Endothelial cell (in vitro differentiated cells): Measurements from ENCODE around the gene TSPAN9. TPM values are rescaled to one million over a fixed set of nuclear protein-coding genes. Genes with fewer than 3 reads are reported as not detected.

ENCODE experiments used
- DNase-seq: peaks from one replicate; pipeline ENCODE4 v3.0.0; 2021; ENCODE audit warnings: low spot score
- H3K27ac Mint-ChIP-seq: one replicate; pipeline ENCODE4 v1.8.0; 2021; ENCODE audit warnings: mixed read lengths, inconsistent platforms; ENCODE audit not compliant: unreplicated experiment
- H3K27me3 Mint-ChIP-seq: one replicate; pipeline ENCODE4 v1.8.0; 2021; ENCODE audit warnings: mild to moderate bottlenecking, moderate library complexity, mixed read lengths, inconsistent platforms; ENCODE audit not compliant: unreplicated experiment
- H3K36me3 Mint-ChIP-seq: one replicate; pipeline ENCODE4 v1.8.0; 2021; ENCODE audit warnings: mild to moderate bottlenecking, low read depth, mixed read lengths, inconsistent platforms; ENCODE audit not compliant: unreplicated experiment
- H3K4me1 Mint-ChIP-seq: one replicate; pipeline ENCODE4 v1.8.0; 2021; ENCODE audit warnings: mild to moderate bottlenecking, mixed read lengths, inconsistent platforms; ENCODE audit not compliant: unreplicated experiment
- H3K4me3 Mint-ChIP-seq: one replicate; pipeline ENCODE4 v1.8.0; 2021; ENCODE audit warnings: mild to moderate bottlenecking, mixed read lengths, inconsistent platforms; ENCODE audit not compliant: unreplicated experiment
- H3K9me3 Mint-ChIP-seq: one replicate; pipeline ENCODE4 v1.8.0; 2021; ENCODE audit warnings: mixed read lengths, inconsistent platforms; ENCODE audit not compliant: unreplicated experiment
- CTCF ChIP-seq: fragments of 200-600 bp; sonication (generic); IDR thresholded peaks from one replicate; pipeline ENCODE4 v1.5.0; 2021; ENCODE audit warnings: antibody characterized with exemption; ENCODE audit not compliant: unreplicated experiment
- total RNA-seq: library from RNA; stranded (reverse); fragmentation: NEBNext Ultra II Directional; extraction: Animal tissue kit (Norgen Biotek cat#: 25700); gene quantifications from one replicate; pipeline ENCODE4 v1.2.1, GENCODE V29; 2021; ENCODE audit not compliant: unreplicated experiment

Gene TSPAN9
- total RNA-seq, 1 donor from 2014 or later, result 116 TPM

GRCh38 chr12:3046441-3047200 is 30.6 kb upstream of the TSPAN9 start:
- Mint-ChIP-seq H3K9me3 (no peaks in the 10 kb centered on the region), H3K27me3 (peaks cover 27% of the 10 kb centered on the region), H3K4me1 (peaks cover 65% of the 10 kb centered on the region), H3K36me3 (peaks cover 19% of the 10 kb centered on the region), H3K4me3 (no peak overlapping the region), H3K27ac (peak overlapping the region; percentile 74)
- no peak for DNase-seq
- no peak for TF ChIP-seq CTCF

- TF ChIP-seq CTCF, result no peak
- Mint-ChIP-seq H3K27me3 (peaks cover 24% of the 10 kb centered on the region), H3K4me1 (peaks cover 61% of the 10 kb centered on the region), H3K9me3 (no peaks in the 10 kb centered on the region), H3K36me3 (peaks cover 13% of the 10 kb centered on the region), H3K4me3 (peak overlapping the region; percentile 34), H3K27ac (peak overlapping the region; percentile 77)
- peak; percentile 29 for DNase-seq
Measured at GRCh38 chr12:3047961-3048360, 29.2 kb upstream of the TSPAN9 start.

- peaks cover 7% of the 10 kb centered on the region for H3K36me3 Mint-ChIP-seq
- no peak overlapping the region for H3K27ac Mint-ChIP-seq
- DNase-seq, result no peak
- TF ChIP-seq CTCF, result no peak
- peaks cover 55% of the 10 kb centered on the region for H3K4me1 Mint-ChIP-seq
- no peaks in the 10 kb centered on the region for H3K9me3 Mint-ChIP-seq
- peaks cover 23% of the 10 kb centered on the region for H3K27me3 Mint-ChIP-seq
- no peak overlapping the region for H3K4me3 Mint-ChIP-seq
Measured at GRCh38 chr12:3048540-3048939, 28.6 kb upstream of the TSPAN9 start.

- no peak for DNase-seq
- H3K9me3 Mint-ChIP-seq, result no peaks in the 10 kb centered on the region
- peaks cover 5% of the 10 kb centered on the region for H3K36me3 Mint-ChIP-seq
- H3K4me1 Mint-ChIP-seq, result peaks cover 51% of the 10 kb centered on the region
- no peak overlapping the region for H3K27ac Mint-ChIP-seq
- H3K4me3 Mint-ChIP-seq, result no peak overlapping the region
- TF ChIP-seq CTCF, result no peak
- H3K27me3 Mint-ChIP-seq, result peaks cover 23% of the 10 kb centered on the region
Measured at GRCh38 chr12:3049176-3049575, 28.0 kb upstream of the TSPAN9 start.

- no peak overlapping the region for H3K27ac Mint-ChIP-seq
- no peaks in the 10 kb centered on the region for H3K9me3 Mint-ChIP-seq
- H3K27me3 Mint-ChIP-seq, result peaks cover 21% of the 10 kb centered on the region
- peaks cover 7% of the 10 kb centered on the region for H3K36me3 Mint-ChIP-seq
- peaks cover 56% of the 10 kb centered on the region for H3K4me1 Mint-ChIP-seq
- DNase-seq, result no peak
- no peak for TF ChIP-seq CTCF
- H3K4me3 Mint-ChIP-seq, result peak overlapping the region; percentile 65
Measured at GRCh38 chr12:3049611-3050249, 27.4 kb upstream of the TSPAN9 start.
